HCT116 (cell line): Measurements from ENCODE around the gene ABTB2. TPM values are rescaled to one million over a fixed set of nuclear protein-coding genes. Genes with fewer than 3 reads are reported as not detected.

Source experiments
- ATAC-seq: fragments of 200-7000 bp; cut with Tn5 transposase; 2 replicates; pipeline ENCODE4 v1.9.1; 2020; ENCODE audit warnings: mild to moderate bottlenecking, moderate library complexity
- BruUV-seq: library from RNA; stranded (reverse); fragments of 400-500 nt; replicated peaks from 2 replicates; lab custom pipeline; 2021; lab: Mats Ljungman, UMichigan
- CTCF ChIA-PET: fragments of 300-600 bp; sonication (Branson Sonifier 250); formaldehyde crosslinking; loops from one replicate; lab custom pipeline; 2021; ENCODE audit warnings: antibody characterized with exemption; lab: Charles Lee
- POLR2A ChIA-PET: fragments of 300-600, 350-600 bp; sonication (Branson Sonifier 250); formaldehyde crosslinking; loops from one replicate; lab custom pipeline; 2021; ENCODE audit warnings: antibody characterized with exemption; lab: Charles Lee
- RAD21 ChIA-PET, 2 experiments: fragments of 300-600 bp; sonication (Branson Sonifier 250); formaldehyde crosslinking; loops; one replicate each; lab custom pipeline; 2023; ENCODE audit warnings: low total read pairs in 2 of 2; ENCODE audit not compliant: uncharacterized antibody in 2 of 2, unreplicated experiment in 2 of 2, low non-redundant PET in 1 of 2; lab: Charles Lee
- DNase-seq: peaks from one replicate; pipeline ENCODE4 v3.0.0-alpha.2; 2010; ENCODE audit warnings: low read depth, low spot score
- H2AFZ ChIP-seq: fragments of 200-600 bp; shearing (Covaris generic), sonication (generic); 2 replicates; pipeline ENCODE4 v1.6.1; 2017; ENCODE audit warnings: low read depth, mixed run types, mixed read lengths, antibody characterized with exemption, low read length; ENCODE audit not compliant: poor library complexity, severe bottlenecking
- H3K27ac ChIP-seq: 2 replicates; pipeline ENCODE4 v1.5.1; 2012; ENCODE audit warnings: low read depth, low read length
- H3K27me3 ChIP-seq: fragments of 200-600 bp; sonication (generic); 2 replicates; pipeline ENCODE4 v1.6.1; 2016; ENCODE audit warnings: mixed run types, low read length, mixed read lengths; ENCODE audit not compliant: insufficient read depth
- H3K36me3 ChIP-seq, 2 experiments: fragments of 200-500 bp in 1 of 2; fragments of 200-600 bp in 1 of 2; sonication (Bioruptor generic) in 1 of 2; sonication (generic) in 1 of 2; 2 replicates each; pipeline versions ENCODE4 v1.5.1 to v1.6.1; 2014 to 2016; ENCODE audit warnings: low read length in 2 of 2, inconsistent platforms in 1 of 2, mixed read lengths in 1 of 2, mixed run types in 1 of 2; ENCODE audit not compliant: insufficient read depth in 2 of 2, control insufficient read depth in 1 of 2
- H3K4me1 ChIP-seq, 2 experiments: fragments of 200-600 bp in 1 of 2; sonication (generic) in 1 of 2; 2 replicates each; pipeline versions ENCODE4 v1.5.1 to v1.6.1; 2012 to 2017; ENCODE audit warnings: low read length in 2 of 2, inconsistent platforms in 1 of 2, mild to moderate bottlenecking in 1 of 2, mixed read lengths in 1 of 2, mixed run types in 1 of 2, moderate library complexity in 1 of 2; ENCODE audit not compliant: insufficient read depth in 2 of 2, control insufficient read depth in 1 of 2
- H3K4me2 ChIP-seq: fragments of 200-600 bp; sonication (generic); 2 replicates; pipeline ENCODE4 v1.6.1; 2017; ENCODE audit warnings: mixed run types, low read length, mixed read lengths
- H3K4me3 ChIP-seq, 2 experiments: fragments of 200-600 bp in 1 of 2; sonication (generic) in 1 of 2; replicated peaks in 1 of 2; 2 replicates each; pipeline ENCODE4 v1.5.1; 2011 to 2016; ENCODE audit warnings: low read length in 2 of 2, control low read depth in 1 of 2, low read depth in 1 of 2, mild to moderate bottlenecking in 1 of 2, mixed read lengths in 1 of 2, mixed run types in 1 of 2
- H3K79me2 ChIP-seq: fragments of 200-600 bp; sonication (generic); 2 replicates; pipeline ENCODE4 v1.6.1; 2017; ENCODE audit warnings: mild to moderate bottlenecking, mixed run types, low read length, moderate library complexity, mixed read lengths; ENCODE audit not compliant: insufficient read depth
- H3K9ac ChIP-seq: fragments of 200-600 bp; sonication (generic); 2 replicates; pipeline ENCODE4 v1.6.1; 2016; ENCODE audit warnings: low read length, mixed read lengths
- H3K9me2 ChIP-seq: fragments of 200-600 bp; sonication (generic), shearing (Covaris generic); 2 replicates; pipeline ENCODE4 v1.6.1; 2017; ENCODE audit warnings: mixed run types, mild to moderate bottlenecking, moderate library complexity; ENCODE audit not compliant: insufficient read depth
- H3K9me3 ChIP-seq, 2 experiments: fragments of 200-500 bp in 1 of 2; fragments of 200-600 bp in 1 of 2; sonication (Bioruptor generic) in 1 of 2; sonication (generic) in 1 of 2; 2 replicates each; pipeline ENCODE4 v1.6.1; 2014 to 2017; ENCODE audit warnings: low read length in 2 of 2, mixed read lengths in 2 of 2, inconsistent platforms in 1 of 2, low read depth in 1 of 2, mild to moderate bottlenecking in 1 of 2, mixed run types in 1 of 2, moderate library complexity in 1 of 2; ENCODE audit not compliant: control insufficient read depth in 1 of 2, insufficient read depth in 1 of 2
- H4K20me1 ChIP-seq: fragments of 200-600 bp; sonication (generic), shearing (Covaris generic); 2 replicates; pipeline ENCODE4 v1.6.1; 2017; ENCODE audit warnings: mixed run types, mild to moderate bottlenecking, moderate library complexity; ENCODE audit not compliant: insufficient read depth
- CBX3 ChIP-seq: IDR thresholded peaks from 2 replicates; pipeline ENCODE4 v1.6.1; 2012; ENCODE audit warnings: low read depth
- EGR1 ChIP-seq: IDR thresholded peaks from 2 replicates; pipeline ENCODE4 v1.6.1; 2012; ENCODE audit warnings: low read depth
- FOSL1 ChIP-seq: IDR thresholded peaks from 2 replicates; pipeline ENCODE4 v1.6.1; 2012; ENCODE audit warnings: low read depth
- MAX ChIP-seq: IDR thresholded peaks from 2 replicates; pipeline ENCODE4 v1.6.1; 2012
- POLR2AphosphoS5 ChIP-seq: IDR thresholded peaks from 2 replicates; pipeline ENCODE4 v1.6.1; 2011; ENCODE audit warnings: mild to moderate bottlenecking, low read depth, low read length, moderate library complexity
- REST ChIP-seq: IDR thresholded peaks from 2 replicates; pipeline ENCODE4 v1.6.1; 2012; ENCODE audit warnings: low read depth
- SRF ChIP-seq: IDR thresholded peaks from 2 replicates; pipeline ENCODE4 v1.6.1; 2012; ENCODE audit warnings: low read depth
- YY1 ChIP-seq: IDR thresholded peaks from 2 replicates; pipeline ENCODE4 v1.6.1; 2011; ENCODE audit warnings: low read length, low read depth, moderate library complexity, mild to moderate bottlenecking; ENCODE audit not compliant: insufficient replicate concordance; ENCODE audit errors: extremely low read depth
- ZFX ChIP-seq: fragments of 450-650 bp; IDR thresholded peaks from 2 replicates; pipeline ENCODE4 v1.6.1; 2017
- ZNF274 ChIP-seq: fragments of 200-500 bp; sonication (Bioruptor generic); IDR thresholded peaks from 2 replicates; pipeline ENCODE4 v1.6.1; 2014; ENCODE audit warnings: mild to moderate bottlenecking, low read depth, low read length, inconsistent platforms
- intact Hi-C: fragments of 100-400 bp; cut with micrococcal nuclease; formaldehyde crosslinking; loops from 2 replicates; pipeline ENCODE4 v1.10.0; 2022
- total RNA-seq: library from RNA; stranded (reverse); gene quantifications from one replicate; pipeline ENCODE4 v1.2.1, GENCODE V29; 2021; ENCODE audit not compliant: unreplicated experiment

The ABTB2 gene
- total RNA-seq, 1 experiment from 2014 or later, result 6.8 TPM

- intact Hi-C loops, result no loop called here
- no peak overlapping the region for H2AFZ ChIP-seq
- ATAC-seq, result no peak
- no peak for DNase-seq
- no peak overlapping the region for H3K4me3 ChIP-seq
- H3K27me3 ChIP-seq, result no peaks in the 10 kb centered on the region
- no peaks in the 10 kb centered on the region for H3K79me2 ChIP-seq
- no peak overlapping the region for H3K9ac ChIP-seq
- no TSS peak for BruUV-seq
- H3K27ac ChIP-seq, result no peak overlapping the region
- POLR2A ChIA-PET, result no interaction called here
- H3K9me3 ChIP-seq, result no peaks in the 10 kb centered on the region
- no peaks in the 10 kb centered on the region for H3K9me2 ChIP-seq
- peaks cover 12 to 24% of the 10 kb centered on the region in 2 experiments; a peak in 3 of 4 replicates for H3K4me1 ChIP-seq
- no peak for TF ChIP-seq SRF
- no peak for TF ChIP-seq FOSL1
- TF ChIP-seq, all 23 proteins: peak for 0
- H3K36me3 ChIP-seq, result no peaks in the 10 kb centered on the region
- ChIA-PET CTCF (no interaction called here), RAD21 (interaction anchor here in 1 of 2 experiments (0.7 kb wide), 1 partner anchor 52 kb away, joined by 3 read pairs; no protein-coding TSS in a partner anchor)
- no peaks in the 10 kb centered on the region for H4K20me1 ChIP-seq
- no peak overlapping the region for H3K4me2 ChIP-seq
These were observed 131.6 kb downstream of the ABTB2 start for GRCh38 chr11:34226210-34226609.

- CTCF ChIA-PET, result no interaction called here
- RAD21 ChIA-PET, result no interaction called here
These were observed 132.7 kb downstream of the ABTB2 start for GRCh38 chr11:34225091-34225490.

More at GRCh38 chr11:34225091-34225490, 132.7 kb downstream of the ABTB2 start:
- intact Hi-C loops, result no loop called here
- no peak overlapping the region for H3K4me2 ChIP-seq
- POLR2A ChIA-PET, result interaction anchor here (1.2 to 1.5 kb wide), 2 partner anchors 24 to 133 kb away, joined by 3 read pairs; partner anchors contain the start of gene ABTB2
- no TSS peak for BruUV-seq
- ATAC-seq (no peak), DNase-seq (no peak)
- TF ChIP-seq ZFX (no peak), EGR1 (no peak), YY1 (no peak), CBX3 (no peak), POLR2AphosphoS5 (no peak), REST (no peak), ZNF274 (no peak), MAX (no peak)
- no peak overlapping the region for H3K9ac ChIP-seq
- no peaks in the 10 kb centered on the region for H3K9me2 ChIP-seq
- no peak overlapping the region for H3K27ac ChIP-seq
- H3K9me3 ChIP-seq, result no peaks in the 10 kb centered on the region
- no peaks in the 10 kb centered on the region for H4K20me1 ChIP-seq
- no peaks in the 10 kb centered on the region for H3K36me3 ChIP-seq
- H2AFZ ChIP-seq, result no peak overlapping the region
- no peak overlapping the region for H3K4me3 ChIP-seq
- H3K4me1 ChIP-seq, result peaks cover 12 to 27% of the 10 kb centered on the region in 2 experiments; a peak in 3 of 4 replicates
- H3K27me3 ChIP-seq, result no peaks in the 10 kb centered on the region
- H3K79me2 ChIP-seq, result no peaks in the 10 kb centered on the region
